HepG2 (cell line): ENCODE measurements around the gene MED12. TPM values are rescaled to one million over a fixed set of nuclear protein-coding genes. Genes with fewer than 3 reads are reported as not detected.

ENCODE experiments used
- ATAC-seq: fragments of 200-7000 bp; cut with Tn5 transposase; 3 replicates; pipeline ENCODE4 v1.9.1; 2020; ENCODE audit warnings: mild to moderate bottlenecking, moderate library complexity
- BruUV-seq: library from RNA; stranded (reverse); fragments of 400-500 nt; replicated peaks from 2 replicates; lab custom pipeline; 2021; lab: Mats Ljungman, UMichigan
- CTCF ChIA-PET: fragments of 300-600 bp; formaldehyde crosslinking; extraction: SDS; loops from one replicate; lab custom pipeline; 2021; ENCODE audit warnings: low total read pairs, inconsistent platforms, low intra/inter-chr PET ratio; lab: Yijun Ruan, JAX
- POLR2A ChIA-PET: fragments of 350-600 bp; sonication (Branson Sonifier 250); formaldehyde crosslinking; loops from one replicate; lab custom pipeline; 2020; ENCODE audit warnings: antibody characterized with exemption, inconsistent platforms; lab: Yijun Ruan, JAX
- DNase-seq: peaks from one replicate; pipeline ENCODE4 v3.0.0-alpha.2; 2015; ENCODE audit warnings: low spot score
- FAIRE-seq: peaks from 3 replicates; lab custom pipeline; 2011; peaks lifted over from hg19 to GRCh38; lab: Jason Lieb, UNC
- H2AFZ ChIP-seq: one replicate; pipeline ENCODE4 v1.6.1; 2011; ENCODE audit warnings: low read length, inconsistent platforms
- H3K27ac ChIP-seq: fragments of 300-600 bp; 3 replicates; pipeline ENCODE4 v1.8.0; 2011; ENCODE audit warnings: mixed run types, mild to moderate bottlenecking, mixed read lengths, low read length, inconsistent platforms; ENCODE audit not compliant: insufficient read depth; ENCODE audit errors: extremely low read length
- H3K27me3 ChIP-seq, 2 experiments: fragments of 200-600 bp in 1 of 2; 2 replicates in 1 of 2; 3 replicates in 1 of 2; pipeline versions ENCODE4 v1.6.0 to v1.8.0; 2011; ENCODE audit warnings: low read length in 2 of 2, mild to moderate bottlenecking in 2 of 2, moderate library complexity in 2 of 2, inconsistent platforms in 1 of 2; ENCODE audit not compliant: insufficient read depth in 2 of 2, control insufficient read depth in 1 of 2
- H3K36me3 ChIP-seq, 2 experiments: fragments of 200-600 bp in 1 of 2; replicated peaks in 1 of 2; 2 replicates in 1 of 2; 3 replicates in 1 of 2; pipeline versions ENCODE4 v1.5.1 to v1.8.0; 2011; ENCODE audit warnings: low read length in 2 of 2, inconsistent platforms in 1 of 2; ENCODE audit not compliant: insufficient read depth in 2 of 2, control insufficient read depth in 1 of 2
- H3K4me1 ChIP-seq: 2 replicates; pipeline ENCODE4 v1.5.1; 2012; ENCODE audit warnings: low read length, inconsistent platforms; ENCODE audit not compliant: insufficient read depth
- H3K4me2 ChIP-seq: 2 replicates; pipeline ENCODE4 v1.6.0; 2011; ENCODE audit warnings: low read depth, low read length, inconsistent platforms
- H3K4me3 ChIP-seq, 3 experiments: fragments of 200-600 bp in 1 of 3; sonication (generic), shearing (Covaris generic) in 1 of 3; replicated peaks in 1 of 3; 2 replicates each; pipeline ENCODE4 v1.5.1; 2011 to 2016; ENCODE audit warnings: low read length in 3 of 3, inconsistent platforms in 2 of 3, low read depth in 2 of 3, mild to moderate bottlenecking in 2 of 3, control low read depth in 1 of 3, mixed read lengths in 1 of 3; ENCODE audit not compliant: insufficient read depth in 1 of 3
- H3K79me2 ChIP-seq: one replicate; pipeline ENCODE4 v1.6.1; 2011; ENCODE audit warnings: low read length, inconsistent platforms; ENCODE audit not compliant: insufficient read depth
- H3K9ac ChIP-seq: 2 replicates; pipeline ENCODE4 v1.6.0; 2011; ENCODE audit warnings: mild to moderate bottlenecking, low read depth, low read length, inconsistent platforms; ENCODE audit not compliant: insufficient read depth
- H3K9me3 ChIP-seq: 2 replicates; pipeline ENCODE4 v1.5.1; 2012; ENCODE audit warnings: mild to moderate bottlenecking, low read length
- H4K20me1 ChIP-seq: 2 replicates; pipeline ENCODE4 v1.6.0; 2011; ENCODE audit warnings: inconsistent platforms, mild to moderate bottlenecking, low read length, moderate library complexity; ENCODE audit not compliant: insufficient read depth
- CREM ChIP-seq, 2 experiments: sonication (generic) in 1 of 2; formaldehyde crosslinking in 1 of 2; IDR thresholded peaks; 2 replicates each; pipeline versions ENCODE4 v1.4.0 to v1.6.1; 2016 to 2020; ENCODE audit warnings: antibody characterized with exemption in 1 of 2, mild to moderate bottlenecking in 1 of 2, missing genetic modification reagents in 1 of 2
- EHMT2 ChIP-seq: fragments of 200-600 bp; sonication (generic); IDR thresholded peaks from 2 replicates; pipeline ENCODE4 v1.7.0; 2017; ENCODE audit warnings: antibody characterized with exemption, low read depth, low read length, borderline replicate concordance
- ELF4 ChIP-seq: sonication (generic); formaldehyde crosslinking; IDR thresholded peaks from 2 replicates; pipeline ENCODE4 v1.5.0; 2020; ENCODE audit warnings: missing genetic modification reagents, mild to moderate bottlenecking, moderate library complexity, borderline replicate concordance
- ERF ChIP-seq: IDR thresholded peaks from 2 replicates; pipeline ENCODE4 v1.6.1; 2018; ENCODE audit warnings: missing biosample characterization, missing genetic modification reagents
- IKZF1 ChIP-seq: fragments of 450-650 bp; IDR thresholded peaks from 2 replicates; pipeline ENCODE4 v1.7.1; 2016
- MAFF ChIP-seq: IDR thresholded peaks from 2 replicates; pipeline ENCODE4 v1.6.1; 2011; ENCODE audit warnings: low read depth, low read length, improper control_type of control experiment
- MZF1 ChIP-seq: sonication (generic); formaldehyde crosslinking; IDR thresholded peaks from 2 replicates; pipeline ENCODE4 v1.8.1; 2023; ENCODE audit warnings: mild to moderate bottlenecking, missing genetic modification reagents, borderline replicate concordance
- NFE2 ChIP-seq: sonication (generic); formaldehyde crosslinking; IDR thresholded peaks from 2 replicates; pipeline ENCODE4 v1.4.0; 2020; ENCODE audit warnings: missing genetic modification reagents
- RCOR2 ChIP-seq: IDR thresholded peaks from 2 replicates; pipeline ENCODE4 v1.6.1; 2016; ENCODE audit warnings: missing biosample characterization, missing genetic modification reagents
- SMYD3 ChIP-seq: sonication (generic); formaldehyde crosslinking; IDR thresholded peaks from 2 replicates; pipeline ENCODE4 v1.8.1; 2023; ENCODE audit warnings: mild to moderate bottlenecking, missing genetic modification reagents
- SNAI1 ChIP-seq: sonication (generic); formaldehyde crosslinking; IDR thresholded peaks from 2 replicates; pipeline ENCODE4 v1.5.0; 2020; ENCODE audit warnings: mild to moderate bottlenecking, missing genetic modification reagents, borderline replicate concordance
- TEAD3 ChIP-seq: optimal IDR thresholded peaks from 2 replicates; pipeline ENCODE3; 2016; ENCODE audit warnings: borderline replicate concordance
- ZBTB1 ChIP-seq: sonication (generic); formaldehyde crosslinking; IDR thresholded peaks from 2 replicates; pipeline ENCODE4 v1.4.0; 2020; ENCODE audit warnings: missing genetic modification reagents, borderline replicate concordance
- ZNF441 ChIP-seq: sonication (generic); formaldehyde crosslinking; IDR thresholded peaks from 2 replicates; pipeline ENCODE4 v1.7.0; 2021; ENCODE audit warnings: missing genetic modification reagents, borderline replicate concordance
- WGBS: methylation state at CpG from one replicate; pipeline ENCODE4 v1.1.6; 2017; ENCODE audit warnings: low lambda C conversion rate; 5-methylcytosine and 5-hydroxymethylcytosine counted together
- in situ Hi-C: cut with HindIII; loops from 2 replicates; pipeline ENCODE4 v1.10.0; 2017; ENCODE audit warnings: low pct_unique_long_range_greater_than_20kb; ENCODE audit not compliant: extremely low pct_ligation_motif_present
- intact Hi-C: fragments of 100-400 bp; cut with micrococcal nuclease; formaldehyde crosslinking; loops from one replicate; pipeline ENCODE4 v1.10.0; 2022; ENCODE audit not compliant: unreplicated experiment
- polyA plus RNA-seq, 8 experiments: library from polyadenylated mRNA; depleted of rRNA in 3 of 8; stranded (reverse) in 7 of 8; unstranded in 1 of 8; fragments of >200 nt; fragmentation: Illumina TruSeq in 4 of 8; extraction: Trizol in 4 of 8; gene quantifications; 2 replicates each; pipeline versions ENCODE4 v1.2.1 to v1.2.3, GENCODE V29; 2011 to 2016; ENCODE audit warnings: low read depth in 4 of 8, missing spikeins in 1 of 8, mixed read lengths in 1 of 8; ENCODE audit not compliant: insufficient read depth in 1 of 8
- total RNA-seq, 5 experiments: library from RNA; depleted of rRNA; stranded (reverse); fragments of >200 nt; fragmentation: Illumina TruSeq; extraction: Trizol; gene quantifications; 2 replicates each; pipeline ENCODE4 v1.2.3, GENCODE V29; 2016; ENCODE audit warnings: low read depth in 1 of 5
- TF ChIP-seq, protein P1 (sequence below): sonication (generic); formaldehyde crosslinking; IDR thresholded peaks from 2 replicates; pipeline ENCODE4 v1.4.0; 2020; ENCODE audit warnings: missing genetic modification reagents
- TF ChIP-seq, protein P2 (sequence below): sonication (generic); formaldehyde crosslinking; IDR thresholded peaks from 2 replicates; pipeline ENCODE4 v1.8.1; 2023; ENCODE audit warnings: missing genetic modification reagents, inconsistent platforms, borderline replicate concordance
- TF ChIP-seq, protein P3 (sequence below), 2 experiments: fragments of 450-650 bp in 1 of 2; sonication (generic) in 1 of 2; formaldehyde crosslinking; IDR thresholded peaks; 2 replicates each; pipeline versions ENCODE4 v1.5.0 to v1.8.0; 2020 to 2022; ENCODE audit warnings: mild to moderate bottlenecking in 1 of 2, missing genetic modification reagents in 1 of 2

Gene MED12
- total and polyA plus RNA-seq, 2 of the 13 experiments (the other 11 are each of a cell fraction or from before 2014, with no cell fraction given), result 9.4 to 15.0 TPM

DNA sequence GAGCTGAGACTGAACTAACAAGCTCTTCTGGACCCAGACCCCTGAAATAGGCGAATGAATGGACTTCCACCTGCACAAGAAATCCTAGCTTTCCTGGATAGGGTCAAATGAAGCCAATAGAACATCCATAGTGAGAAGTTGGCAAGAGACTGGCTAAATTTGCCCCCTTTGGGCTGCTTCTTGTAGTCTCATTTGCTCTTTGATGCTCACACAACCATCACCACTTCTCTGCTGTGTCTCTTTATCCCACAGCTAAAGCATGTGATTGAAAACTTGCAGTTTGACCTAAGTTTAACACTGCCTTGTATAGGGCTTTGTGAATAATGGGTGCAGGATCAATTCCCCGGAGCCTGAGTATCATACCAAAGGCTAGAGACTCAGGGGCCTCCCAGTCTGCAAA lies 64.5 kb downstream of the MED12 start (continued):
- TF ChIP-seq, protein P1, sequence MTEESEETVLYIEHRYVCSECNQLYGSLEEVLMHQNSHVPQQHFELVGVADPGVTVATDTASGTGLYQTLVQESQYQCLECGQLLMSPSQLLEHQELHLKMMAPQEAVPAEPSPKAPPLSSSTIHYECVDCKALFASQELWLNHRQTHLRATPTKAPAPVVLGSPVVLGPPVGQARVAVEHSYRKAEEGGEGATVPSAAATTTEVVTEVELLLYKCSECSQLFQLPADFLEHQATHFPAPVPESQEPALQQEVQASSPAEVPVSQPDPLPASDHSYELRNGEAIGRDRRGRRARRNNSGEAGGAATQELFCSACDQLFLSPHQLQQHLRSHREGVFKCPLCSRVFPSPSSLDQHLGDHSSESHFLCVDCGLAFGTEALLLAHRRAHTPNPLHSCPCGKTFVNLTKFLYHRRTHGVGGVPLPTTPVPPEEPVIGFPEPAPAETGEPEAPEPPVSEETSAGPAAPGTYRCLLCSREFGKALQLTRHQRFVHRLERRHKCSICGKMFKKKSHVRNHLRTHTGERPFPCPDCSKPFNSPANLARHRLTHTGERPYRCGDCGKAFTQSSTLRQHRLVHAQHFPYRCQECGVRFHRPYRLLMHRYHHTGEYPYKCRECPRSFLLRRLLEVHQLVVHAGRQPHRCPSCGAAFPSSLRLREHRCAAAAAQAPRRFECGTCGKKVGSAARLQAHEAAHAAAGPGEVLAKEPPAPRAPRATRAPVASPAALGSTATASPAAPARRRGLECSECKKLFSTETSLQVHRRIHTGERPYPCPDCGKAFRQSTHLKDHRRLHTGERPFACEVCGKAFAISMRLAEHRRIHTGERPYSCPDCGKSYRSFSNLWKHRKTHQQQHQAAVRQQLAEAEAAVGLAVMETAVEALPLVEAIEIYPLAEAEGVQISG (CRISPR knock-in tag), result no peak

DNA sequence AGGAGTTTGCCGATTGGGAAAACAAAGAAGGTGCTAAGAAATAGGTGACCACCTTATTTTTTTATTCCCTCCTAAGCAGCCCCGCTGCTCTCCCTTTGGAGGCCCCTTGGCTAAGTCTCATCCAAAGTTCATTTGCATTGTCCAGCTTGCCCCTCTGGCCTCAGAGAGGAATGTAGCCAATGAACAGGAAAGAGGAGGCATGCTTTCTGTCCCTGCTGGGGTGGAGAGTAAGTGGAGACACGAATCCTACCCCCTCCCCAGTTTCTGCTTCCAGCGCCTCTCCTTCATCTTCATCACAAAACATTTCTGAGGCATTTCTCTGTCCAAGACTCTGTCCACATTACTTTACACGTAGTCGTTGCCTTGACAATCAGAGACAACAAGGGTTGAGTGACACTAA lies 64.9 kb downstream of the MED12 start:
- Histone ChIP-seq H3K27ac (peak overlapping the region; percentile 100), H3K4me2 (peak overlapping the region; percentile 82), H3K4me3 (peak overlapping the region; percentile 36 to 62 (median 49); a peak in 5 of 6 replicates), H3K4me1 (peaks cover 50% of the 10 kb centered on the region), H3K9me3 (no peaks in the 10 kb centered on the region), H4K20me1 (no peaks in the 10 kb centered on the region), H3K36me3 (no peaks in the 10 kb centered on the region), H3K27me3 (no peaks in the 10 kb centered on the region), H3K79me2 (no peaks in the 10 kb centered on the region), H2AFZ (peak overlapping the region; percentile 36), H3K9ac (peak overlapping the region; percentile 82)
- ATAC-seq, result peak; percentile 77
- BruUV-seq, result no TSS peak
- POLR2A ChIA-PET, result interaction anchor here (1.0 to 5.2 kb wide), 14 partner anchors 9 to 183 kb away, joined by 3 to 68 read pairs (median 12); partner anchors contain the start of genes GJB1, MED12, NONO and TAF1
- intact Hi-C loops, result loop anchor here (5.0 kb wide), 3 partner anchors 34 to 86 kb away; partner anchors contain the start of genes FOXO4 and ZMYM3
- peak; percentile 98 for FAIRE-seq
- peak; percentile 78 for DNase-seq
- 0% methylated on average over 3 of the region's 6 CpGs for WGBS
- in situ Hi-C loops, result no loop called here
- CTCF ChIA-PET, result no interaction called here
- TF ChIP-seq ELF4 (CRISPR knock-in tag), result no peak
- no peak for TF ChIP-seq ERF
- no peak for TF ChIP-seq SMYD3 (CRISPR knock-in tag)
- no peak for TF ChIP-seq ZNF441 (CRISPR knock-in tag)
- TF ChIP-seq, protein P2, sequence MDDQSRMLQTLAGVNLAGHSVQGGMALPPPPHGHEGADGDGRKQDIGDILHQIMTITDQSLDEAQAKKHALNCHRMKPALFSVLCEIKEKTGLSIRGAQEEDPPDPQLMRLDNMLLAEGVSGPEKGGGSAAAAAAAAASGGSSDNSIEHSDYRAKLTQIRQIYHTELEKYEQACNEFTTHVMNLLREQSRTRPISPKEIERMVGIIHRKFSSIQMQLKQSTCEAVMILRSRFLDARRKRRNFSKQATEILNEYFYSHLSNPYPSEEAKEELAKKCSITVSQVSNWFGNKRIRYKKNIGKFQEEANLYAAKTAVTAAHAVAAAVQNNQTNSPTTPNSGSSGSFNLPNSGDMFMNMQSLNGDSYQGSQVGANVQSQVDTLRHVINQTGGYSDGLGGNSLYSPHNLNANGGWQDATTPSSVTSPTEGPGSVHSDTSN (CRISPR knock-in tag), result no peak
- TF ChIP-seq SNAI1, result no peak
- peak; percentile 87 for TF ChIP-seq TEAD3 (CRISPR knock-in tag)
- no peak for TF ChIP-seq RCOR2 (CRISPR knock-in tag)
- TF ChIP-seq, protein P3, sequence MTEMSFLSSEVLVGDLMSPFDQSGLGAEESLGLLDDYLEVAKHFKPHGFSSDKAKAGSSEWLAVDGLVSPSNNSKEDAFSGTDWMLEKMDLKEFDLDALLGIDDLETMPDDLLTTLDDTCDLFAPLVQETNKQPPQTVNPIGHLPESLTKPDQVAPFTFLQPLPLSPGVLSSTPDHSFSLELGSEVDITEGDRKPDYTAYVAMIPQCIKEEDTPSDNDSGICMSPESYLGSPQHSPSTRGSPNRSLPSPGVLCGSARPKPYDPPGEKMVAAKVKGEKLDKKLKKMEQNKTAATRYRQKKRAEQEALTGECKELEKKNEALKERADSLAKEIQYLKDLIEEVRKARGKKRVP (CRISPR knock-in tag; IDR thresholded peaks at IDR 0.05), result no peak
- TF ChIP-seq IKZF1, result no peak
- TF ChIP-seq CREM (IDR thresholded peaks at IDR 0.05), result peak; percentile 37; the same call in 1 of the 2 replicates
- TF ChIP-seq CREM (CRISPR knock-in tag; IDR thresholded peaks at IDR 0.05), result no peak
- TF ChIP-seq NFE2 (CRISPR knock-in tag), result no peak
- no peak for TF ChIP-seq MAFF
- no peak for TF ChIP-seq ZBTB1 (CRISPR knock-in tag)
- TF ChIP-seq EHMT2, result no peak
- TF ChIP-seq MZF1, result no peak
